ENCODE measurements around the gene CST2.
"Not testable (repeated sequence)": the region's sequence is repeated elsewhere in the genome, so short reads cannot be mapped to it uniquely, and the experiment has no call there.

The CST2 gene

GRCh38 chr20:23857962-23858595 is 31.6 kb upstream of the CST2 start:
- no peak for DNase-seq
- no peak overlapping the region for H3K4me3 ChIP-seq (ENCODE audit: insufficient read depth, low read depth, low read length, poor library complexity, severe bottlenecking)
- no peaks in the 10 kb centered on the region for H3K27me3 ChIP-seq (replicated peaks; ENCODE audit: control insufficient read depth, insufficient read depth, low read length, poor library complexity, severe bottlenecking)
- no peak overlapping the region for H3K27ac ChIP-seq (ENCODE audit: insufficient read depth, low read length, poor library complexity, severe bottlenecking)
- H3K36me3 ChIP-seq (ENCODE audit: control insufficient read depth, insufficient read depth, low read length), result no peaks in the 10 kb centered on the region
- H3K9me3 ChIP-seq (ENCODE audit: control insufficient read depth, low read length), result no peaks in the 10 kb centered on the region
- no peaks in the 10 kb centered on the region for H3K4me1 ChIP-seq (ENCODE audit: control insufficient read depth, insufficient read depth, low read length, poor library complexity, severe bottlenecking)

- H3K36me3 ChIP-seq (ENCODE audit: control insufficient read depth, insufficient read depth, low read length), result no peaks in the 10 kb centered on the region
- H3K27me3 ChIP-seq (replicated peaks; ENCODE audit: control insufficient read depth, insufficient read depth, low read length, poor library complexity, severe bottlenecking), result no peaks in the 10 kb centered on the region
- H3K4me3 ChIP-seq (ENCODE audit: insufficient read depth, low read depth, low read length, poor library complexity, severe bottlenecking), result no peak overlapping the region
- H3K27ac ChIP-seq (ENCODE audit: insufficient read depth, low read length, poor library complexity, severe bottlenecking), result no peak overlapping the region
- H3K4me1 ChIP-seq (ENCODE audit: control insufficient read depth, insufficient read depth, low read length, poor library complexity, severe bottlenecking), result no peaks in the 10 kb centered on the region
- no peaks in the 10 kb centered on the region for H3K9me3 ChIP-seq (ENCODE audit: control insufficient read depth, low read length)
- DNase-seq, result no peak
Measured at GRCh38 chr20:23856736-23857135, 30.2 kb upstream of the CST2 start.

GRCh38 chr20:23856226-23856625 is 29.7 kb upstream of the CST2 start:
- Histone ChIP-seq H3K27me3 (replicated peaks; ENCODE audit: control insufficient read depth, insufficient read depth, low read length, poor library complexity, severe bottlenecking) (no peaks in the 10 kb centered on the region), H3K27ac (ENCODE audit: insufficient read depth, low read length, poor library complexity, severe bottlenecking) (no peak overlapping the region), H3K4me3 (ENCODE audit: insufficient read depth, low read depth, low read length, poor library complexity, severe bottlenecking) (no peak overlapping the region), H3K36me3 (ENCODE audit: control insufficient read depth, insufficient read depth, low read length) (no peaks in the 10 kb centered on the region), H3K4me1 (ENCODE audit: control insufficient read depth, insufficient read depth, low read length, poor library complexity, severe bottlenecking) (no peaks in the 10 kb centered on the region), H3K9me3 (ENCODE audit: control insufficient read depth, low read length) (no peaks in the 10 kb centered on the region)
- no peak for DNase-seq

GRCh38 chr20:23841693-23842092 is 15.2 kb upstream of the CST2 start:
- Histone ChIP-seq H3K36me3 (ENCODE audit: control insufficient read depth, insufficient read depth, low read length) (no peaks in the 10 kb centered on the region), H3K4me3 (ENCODE audit: insufficient read depth, low read depth, low read length, poor library complexity, severe bottlenecking) (no peak overlapping the region), H3K27me3 (replicated peaks; ENCODE audit: control insufficient read depth, insufficient read depth, low read length, poor library complexity, severe bottlenecking) (no peaks in the 10 kb centered on the region), H3K4me1 (ENCODE audit: control insufficient read depth, insufficient read depth, low read length, poor library complexity, severe bottlenecking) (no peaks in the 10 kb centered on the region), H3K27ac (ENCODE audit: insufficient read depth, low read length, poor library complexity, severe bottlenecking) (no peak overlapping the region), H3K9me3 (ENCODE audit: control insufficient read depth, low read length) (no peaks in the 10 kb centered on the region)
- no peak for DNase-seq

GRCh38 chr20:23835716-23836115 is 9.2 kb upstream of the CST2 start:
- Histone ChIP-seq H3K4me3 (ENCODE audit: insufficient read depth, low read depth, low read length, poor library complexity, severe bottlenecking) (no peak overlapping the region), H3K4me1 (ENCODE audit: control insufficient read depth, insufficient read depth, low read length, poor library complexity, severe bottlenecking) (no peaks in the 10 kb centered on the region), H3K9me3 (ENCODE audit: control insufficient read depth, low read length) (no peaks in the 10 kb centered on the region), H3K36me3 (ENCODE audit: control insufficient read depth, insufficient read depth, low read length) (no peaks in the 10 kb centered on the region), H3K27ac (ENCODE audit: insufficient read depth, low read length, poor library complexity, severe bottlenecking) (no peak overlapping the region), H3K27me3 (replicated peaks; ENCODE audit: control insufficient read depth, insufficient read depth, low read length, poor library complexity, severe bottlenecking) (no peaks in the 10 kb centered on the region)
- no peak for DNase-seq

GRCh38 chr20:23832775-23833513 is 6.4 kb upstream of the CST2 start:
- Histone ChIP-seq H3K4me1 (ENCODE audit: control insufficient read depth, insufficient read depth, low read length, poor library complexity, severe bottlenecking) (no peaks in the 10 kb centered on the region), H3K9me3 (ENCODE audit: control insufficient read depth, low read length) (no peaks in the 10 kb centered on the region), H3K4me3 (ENCODE audit: insufficient read depth, low read depth, low read length, poor library complexity, severe bottlenecking) (no peak overlapping the region), H3K36me3 (ENCODE audit: control insufficient read depth, insufficient read depth, low read length) (no peaks in the 10 kb centered on the region), H3K27me3 (replicated peaks; ENCODE audit: control insufficient read depth, insufficient read depth, low read length, poor library complexity, severe bottlenecking) (no peaks in the 10 kb centered on the region), H3K27ac (ENCODE audit: insufficient read depth, low read length, poor library complexity, severe bottlenecking) (no peak overlapping the region)
- DNase-seq, result no peak

GRCh38 chr20:23831961-23832360 is 5.4 kb upstream of the CST2 start:
- not testable (repeated sequence) for H3K9me3 ChIP-seq (ENCODE audit: control insufficient read depth, low read length); H3K4me3 ChIP-seq (ENCODE audit: insufficient read depth, low read depth, low read length, poor library complexity, severe bottlenecking); H3K36me3 ChIP-seq (ENCODE audit: control insufficient read depth, insufficient read depth, low read length); DNase-seq; H3K27me3 ChIP-seq (replicated peaks; ENCODE audit: control insufficient read depth, insufficient read depth, low read length, poor library complexity, severe bottlenecking); H3K27ac ChIP-seq (ENCODE audit: insufficient read depth, low read length, poor library complexity, severe bottlenecking); H3K4me1 ChIP-seq (ENCODE audit: control insufficient read depth, insufficient read depth, low read length, poor library complexity, severe bottlenecking)

- Histone ChIP-seq H3K36me3 (ENCODE audit: control insufficient read depth, insufficient read depth, low read length) (no peaks in the 10 kb centered on the region), H3K4me1 (ENCODE audit: control insufficient read depth, insufficient read depth, low read length, poor library complexity, severe bottlenecking) (no peaks in the 10 kb centered on the region), H3K27ac (ENCODE audit: insufficient read depth, low read length, poor library complexity, severe bottlenecking) (no peak overlapping the region), H3K4me3 (ENCODE audit: insufficient read depth, low read depth, low read length, poor library complexity, severe bottlenecking) (no peak overlapping the region), H3K27me3 (replicated peaks; ENCODE audit: control insufficient read depth, insufficient read depth, low read length, poor library complexity, severe bottlenecking) (no peaks in the 10 kb centered on the region), H3K9me3 (ENCODE audit: control insufficient read depth, low read length) (no peaks in the 10 kb centered on the region)
- no peak for DNase-seq
Measured at GRCh38 chr20:23823621-23824324, 2.8 kb downstream of the CST2 start.

GRCh38 chr20:23823111-23823510 is 3.4 kb downstream of the CST2 start:
- H3K4me1 ChIP-seq (ENCODE audit: control insufficient read depth, insufficient read depth, low read length, poor library complexity, severe bottlenecking), result no peaks in the 10 kb centered on the region
- H3K36me3 ChIP-seq (ENCODE audit: control insufficient read depth, insufficient read depth, low read length), result no peaks in the 10 kb centered on the region
- no peak overlapping the region for H3K27ac ChIP-seq (ENCODE audit: insufficient read depth, low read length, poor library complexity, severe bottlenecking)
- no peak overlapping the region for H3K4me3 ChIP-seq (ENCODE audit: insufficient read depth, low read depth, low read length, poor library complexity, severe bottlenecking)
- no peaks in the 10 kb centered on the region for H3K27me3 ChIP-seq (replicated peaks; ENCODE audit: control insufficient read depth, insufficient read depth, low read length, poor library complexity, severe bottlenecking)
- DNase-seq, result no peak
- H3K9me3 ChIP-seq (ENCODE audit: control insufficient read depth, low read length), result no peaks in the 10 kb centered on the region

GRCh38 chr20:23820493-23820892 is 6.0 kb downstream of the CST2 start:
- Histone ChIP-seq H3K27me3 (replicated peaks; ENCODE audit: control insufficient read depth, insufficient read depth, low read length, poor library complexity, severe bottlenecking) (no peaks in the 10 kb centered on the region), H3K4me1 (ENCODE audit: control insufficient read depth, insufficient read depth, low read length, poor library complexity, severe bottlenecking) (no peaks in the 10 kb centered on the region), H3K36me3 (ENCODE audit: control insufficient read depth, insufficient read depth, low read length) (no peaks in the 10 kb centered on the region), H3K27ac (ENCODE audit: insufficient read depth, low read length, poor library complexity, severe bottlenecking) (no peak overlapping the region), H3K4me3 (ENCODE audit: insufficient read depth, low read depth, low read length, poor library complexity, severe bottlenecking) (no peak overlapping the region), H3K9me3 (ENCODE audit: control insufficient read depth, low read length) (no peaks in the 10 kb centered on the region)
- no peak for DNase-seq

Data from effector memory CD4-positive, alpha-beta T cell (primary cell).